ENCODE results near the gene TSPAN5.
"Not testable (repeated sequence)": the region's sequence is repeated elsewhere in the genome, so short reads cannot be mapped to it uniquely, and the experiment has no call there.

Gene TSPAN5

DNA sequence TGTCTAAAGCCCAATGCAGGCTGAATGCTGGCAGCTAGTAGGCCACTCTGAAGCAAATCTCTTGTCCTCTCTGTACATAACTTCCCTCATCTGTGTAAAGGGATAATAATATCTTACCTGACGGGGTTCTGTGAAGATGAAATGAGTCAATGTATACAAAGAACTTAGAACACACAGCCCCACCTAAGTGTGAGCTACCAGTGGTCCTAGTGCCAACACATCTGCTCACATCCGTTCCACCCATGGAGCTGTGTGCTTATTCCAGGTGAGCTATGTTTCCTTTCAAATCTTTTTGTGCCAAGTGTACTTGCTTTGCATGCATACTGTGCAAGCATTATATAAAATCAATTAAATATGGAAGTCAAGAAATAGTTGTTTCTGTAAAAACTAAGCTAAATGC is 116.4 kb downstream of the TSPAN5 start:
- no peak overlapping the region for H3K4me3 ChIP-seq (replicated peaks; ENCODE audit: low read depth, low read length)
- DNase-seq (ENCODE audit: low read depth): no peak
- TF ChIP-seq, protein P1, sequence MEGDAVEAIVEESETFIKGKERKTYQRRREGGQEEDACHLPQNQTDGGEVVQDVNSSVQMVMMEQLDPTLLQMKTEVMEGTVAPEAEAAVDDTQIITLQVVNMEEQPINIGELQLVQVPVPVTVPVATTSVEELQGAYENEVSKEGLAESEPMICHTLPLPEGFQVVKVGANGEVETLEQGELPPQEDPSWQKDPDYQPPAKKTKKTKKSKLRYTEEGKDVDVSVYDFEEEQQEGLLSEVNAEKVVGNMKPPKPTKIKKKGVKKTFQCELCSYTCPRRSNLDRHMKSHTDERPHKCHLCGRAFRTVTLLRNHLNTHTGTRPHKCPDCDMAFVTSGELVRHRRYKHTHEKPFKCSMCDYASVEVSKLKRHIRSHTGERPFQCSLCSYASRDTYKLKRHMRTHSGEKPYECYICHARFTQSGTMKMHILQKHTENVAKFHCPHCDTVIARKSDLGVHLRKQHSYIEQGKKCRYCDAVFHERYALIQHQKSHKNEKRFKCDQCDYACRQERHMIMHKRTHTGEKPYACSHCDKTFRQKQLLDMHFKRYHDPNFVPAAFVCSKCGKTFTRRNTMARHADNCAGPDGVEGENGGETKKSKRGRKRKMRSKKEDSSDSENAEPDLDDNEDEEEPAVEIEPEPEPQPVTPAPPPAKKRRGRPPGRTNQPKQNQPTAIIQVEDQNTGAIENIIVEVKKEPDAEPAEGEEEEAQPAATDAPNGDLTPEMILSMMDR (IDR thresholded peaks at IDR 0.05; ENCODE audit: low read length, missing control alignments): no peak

DNA sequence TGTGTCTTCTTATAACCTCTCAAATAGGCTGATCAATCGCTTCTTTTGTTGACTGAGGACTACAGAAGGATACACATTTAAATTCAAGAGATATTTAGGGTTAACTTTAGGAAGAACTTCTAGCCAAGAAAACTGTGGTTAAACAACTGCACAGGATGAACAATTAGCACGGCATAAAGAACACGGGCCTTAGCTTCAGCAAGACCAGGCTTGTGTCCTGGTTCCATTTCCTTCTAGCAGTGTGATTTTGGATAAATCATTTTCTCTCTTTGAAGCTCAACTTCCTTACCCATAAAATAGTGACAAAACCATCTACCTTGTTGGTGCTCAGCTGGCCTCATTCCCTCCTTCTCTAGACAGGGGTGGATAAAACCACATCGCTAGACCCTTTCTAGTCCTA is 117.6 kb downstream of the TSPAN5 start:
- H3K4me3 ChIP-seq (replicated peaks; ENCODE audit: low read depth, low read length): no peak overlapping the region
- no peak for DNase-seq (ENCODE audit: low read depth)
- TF ChIP-seq, protein P1 (IDR thresholded peaks at IDR 0.05; ENCODE audit: low read length, missing control alignments): no peak

DNA sequence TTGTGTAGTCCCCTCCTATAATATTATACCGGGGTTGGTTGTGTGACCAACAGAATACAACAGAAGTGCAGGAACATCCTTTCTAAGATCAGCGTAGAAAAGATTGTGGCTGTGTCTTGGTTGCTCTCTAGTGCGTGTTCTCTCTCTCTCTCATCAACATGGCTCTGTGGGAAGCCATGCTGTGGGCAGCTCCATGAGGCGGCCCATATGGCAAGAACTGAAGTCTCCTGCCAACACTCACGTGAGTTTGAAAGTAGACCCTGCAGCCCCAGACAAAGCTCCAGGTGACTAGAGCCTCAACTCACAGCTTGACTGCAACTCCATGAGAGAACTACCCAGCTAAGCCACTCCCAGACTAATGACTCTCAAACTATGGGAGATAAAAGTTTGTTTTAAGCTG is 118.7 kb downstream of the TSPAN5 start:
- TF ChIP-seq, protein P1 (IDR thresholded peaks at IDR 0.05; ENCODE audit: low read length, missing control alignments): no peak
- no peak overlapping the region for H3K4me3 ChIP-seq (replicated peaks; ENCODE audit: low read depth, low read length)
- DNase-seq (ENCODE audit: low read depth): no peak

DNA sequence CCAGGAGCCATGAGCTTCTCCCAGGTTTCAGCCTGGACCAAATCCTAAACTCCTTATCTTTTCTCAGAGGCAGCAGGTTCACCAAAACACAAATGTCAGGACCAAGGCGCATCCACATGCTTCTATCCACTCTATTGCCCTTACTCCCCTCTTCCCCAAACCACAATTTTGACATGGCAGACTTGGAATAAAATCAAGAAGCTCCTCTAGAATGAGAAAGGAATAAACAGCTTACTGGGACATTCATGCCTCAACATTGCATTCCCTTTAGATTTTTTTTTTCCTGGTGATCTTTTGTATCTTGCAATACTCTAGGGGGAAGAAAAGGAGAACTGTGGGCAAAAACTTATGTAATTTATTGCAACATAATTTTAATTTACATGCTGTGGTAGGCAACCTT is 119.1 kb downstream of the TSPAN5 start:
- TF ChIP-seq, protein P1 (IDR thresholded peaks at IDR 0.05; ENCODE audit: low read length, missing control alignments): no peak
- H3K4me3 ChIP-seq (replicated peaks; ENCODE audit: low read depth, low read length): no peak overlapping the region
- no peak for DNase-seq (ENCODE audit: low read depth)

DNA sequence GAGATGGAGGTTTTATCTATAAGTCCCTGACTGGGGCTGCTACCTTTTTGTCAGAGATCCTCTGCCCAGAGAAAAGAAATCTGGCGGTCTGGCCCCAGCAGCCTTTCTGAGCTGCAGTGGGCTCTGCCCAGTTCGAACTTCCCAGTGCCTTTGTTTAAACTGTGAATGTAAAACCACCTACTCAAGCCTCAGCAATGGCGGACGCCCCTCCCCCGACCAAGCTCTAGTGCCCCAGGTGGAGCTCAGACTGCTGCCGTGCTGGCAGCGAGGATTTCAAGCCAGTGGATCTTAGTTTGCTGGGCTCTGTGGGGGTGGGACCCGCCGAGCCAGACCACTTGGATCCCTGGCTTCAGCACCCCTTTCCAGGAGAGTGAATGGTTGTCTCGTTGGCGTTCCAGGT is 121.8 kb downstream of the TSPAN5 start:
- no peak overlapping the region for H3K4me3 ChIP-seq (replicated peaks; ENCODE audit: low read depth, low read length)
- TF ChIP-seq, protein P1 (IDR thresholded peaks at IDR 0.05; ENCODE audit: low read length, missing control alignments): no peak
- no peak for DNase-seq (ENCODE audit: low read depth)

DNA sequence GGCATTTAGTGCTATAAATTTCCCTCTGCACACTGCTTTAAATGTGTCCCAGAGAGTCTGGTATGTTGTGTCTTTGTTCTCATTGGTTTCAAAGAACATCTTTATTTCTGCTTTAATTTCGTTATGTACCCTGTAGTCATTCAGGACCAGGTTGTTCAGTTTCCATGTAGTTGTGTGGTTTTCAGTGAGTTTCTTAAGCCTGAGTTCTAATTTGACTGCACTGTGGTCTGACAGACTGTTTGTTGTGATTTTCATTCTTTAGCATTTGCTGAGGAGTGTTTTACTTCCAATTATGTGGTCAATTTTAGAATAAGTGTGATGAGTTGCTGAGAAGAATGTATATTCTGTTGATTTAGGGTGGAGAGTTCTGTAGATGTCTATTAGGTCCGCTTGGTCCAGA is 124.3 kb downstream of the TSPAN5 start:
- not testable (repeated sequence) for H3K4me3 ChIP-seq (replicated peaks; ENCODE audit: low read depth, low read length); DNase-seq (ENCODE audit: low read depth)

DNA sequence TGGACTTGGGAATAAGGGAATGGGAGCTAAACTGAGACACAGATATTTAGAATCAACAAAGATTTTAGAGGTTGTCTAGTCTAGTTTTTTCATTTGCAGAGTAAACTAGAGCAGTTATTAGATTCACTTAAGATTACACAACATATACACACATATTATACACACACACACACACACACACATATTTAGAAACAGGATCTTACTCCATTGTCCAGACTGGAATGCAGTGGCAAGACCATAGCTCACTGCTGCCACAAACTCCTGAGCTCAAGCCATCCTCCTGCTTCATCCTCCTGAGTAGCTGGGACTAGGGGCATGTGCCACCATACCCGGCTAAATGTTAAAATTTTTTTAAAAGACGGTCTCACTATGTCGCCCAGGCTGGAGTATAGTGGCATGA is 127.8 kb downstream of the TSPAN5 start:
- peak; percentile 29 for DNase-seq (ENCODE audit: low read depth)
- TF ChIP-seq, protein P1 (IDR thresholded peaks at IDR 0.05; ENCODE audit: low read length, missing control alignments): no peak
- no peak overlapping the region for H3K4me3 ChIP-seq (replicated peaks; ENCODE audit: low read depth, low read length)

Data from fibroblast of pulmonary artery (primary cell).